Activated naive CD4-positive, alpha-beta T cell treated with Interleukin-2 at 50 U/mL for 16 hours (primary cell): ENCODE results near the gene AHCYL1.
"Not testable (repeated sequence)": the region's sequence is repeated elsewhere in the genome, so short reads cannot be mapped to it uniquely, and the experiment has no call there.

ENCODE experiments used
- DNase-seq: peaks from one replicate; pipeline ENCODE4 v3.0.0-alpha.2; 2020

AHCYL1 gene

GRCh38 chr1:110003747-110004428, 19.3 kb downstream of the AHCYL1 start:
- DNase-seq, result peak; percentile 50

- no peak for DNase-seq
Measured at GRCh38 chr1:110004583-110004982, 20.0 kb downstream of the AHCYL1 start.

- DNase-seq, result no peak
Measured at GRCh38 chr1:110005971-110006370, 21.4 kb downstream of the AHCYL1 start.

- no peak for DNase-seq
Measured at GRCh38 chr1:110006516-110006915, 22.0 kb downstream of the AHCYL1 start.

GRCh38 chr1:110007046-110007830, 22.7 kb downstream of the AHCYL1 start:
- no peak for DNase-seq

GRCh38 chr1:110008971-110009565, 24.5 kb downstream of the AHCYL1 start:
- no peak for DNase-seq

- peak; percentile 17 for DNase-seq
Measured at GRCh38 chr1:110011527-110012041, 27.0 kb downstream of the AHCYL1 start.

GRCh38 chr1:110012100-110012780, 27.7 kb downstream of the AHCYL1 start:
- DNase-seq, result no peak

- no peak for DNase-seq
Measured at GRCh38 chr1:110017792-110018191, 33.2 kb downstream of the AHCYL1 start.

- no peak for DNase-seq
Measured at GRCh38 chr1:110018396-110018795, 33.8 kb downstream of the AHCYL1 start.

GRCh38 chr1:110019770-110020169, 35.2 kb downstream of the AHCYL1 start:
- no peak for DNase-seq

- DNase-seq, result no peak
Measured at GRCh38 chr1:110021285-110021684, 36.7 kb downstream of the AHCYL1 start.

- no peak for DNase-seq
Measured at GRCh38 chr1:110024613-110025012, 40.0 kb downstream of the AHCYL1 start.

GRCh38 chr1:110030687-110031086, 46.1 kb downstream of the AHCYL1 start:
- not testable (repeated sequence) for DNase-seq

- DNase-seq, result no peak
Measured at GRCh38 chr1:110032327-110032726, 47.8 kb downstream of the AHCYL1 start.

- no peak for DNase-seq
Measured at GRCh38 chr1:110033421-110033820, 48.9 kb downstream of the AHCYL1 start.

- DNase-seq, result no peak
Measured at GRCh38 chr1:110034040-110034450, 49.5 kb downstream of the AHCYL1 start.

- DNase-seq, result peak; percentile 91
Measured at GRCh38 chr1:110034451-110035235, 50.1 kb downstream of the AHCYL1 start, which contains the start of gene STRIP1. STRIP1 (plus strand) TSS chr1:110034624; CDS start chr1:110034638, 14 bp downstream.

GRCh38 chr1:110035236-110035752, 50.7 kb downstream of the AHCYL1 start:
- DNase-seq, result no peak

- DNase-seq, result no peak
Measured at GRCh38 chr1:110038271-110038670, 53.7 kb downstream of the AHCYL1 start.

- DNase-seq, result no peak
Measured at GRCh38 chr1:110039641-110040040, 55.1 kb downstream of the AHCYL1 start.

- DNase-seq, result peak; percentile 45
Measured at GRCh38 chr1:110040548-110040947, 56.0 kb downstream of the AHCYL1 start.
